Measurements from ENCODE around the gene GABRG1.

GRCh38 chr4:46032056-46032455 is 91.8 kb downstream of the GABRG1 start:
- TF ChIP-seq CTCF (IDR thresholded peaks at IDR 0.05; ENCODE audit: low read length) (no peak), EZH2 (IDR thresholded peaks at IDR 0.05; ENCODE audit: borderline replicate concordance, low read length) (no peak)
